Measurements from ENCODE around the gene KDM4B. TPM values are rescaled to one million over a fixed set of nuclear protein-coding genes. Genes with fewer than 3 reads are reported as not detected.

KDM4B gene
- total and polyA plus RNA-seq, 2 of the 8 experiments (the other 6 are each of a cell fraction or from before 2014, with no cell fraction given): 12.0 to 31.9 TPM

DNA sequence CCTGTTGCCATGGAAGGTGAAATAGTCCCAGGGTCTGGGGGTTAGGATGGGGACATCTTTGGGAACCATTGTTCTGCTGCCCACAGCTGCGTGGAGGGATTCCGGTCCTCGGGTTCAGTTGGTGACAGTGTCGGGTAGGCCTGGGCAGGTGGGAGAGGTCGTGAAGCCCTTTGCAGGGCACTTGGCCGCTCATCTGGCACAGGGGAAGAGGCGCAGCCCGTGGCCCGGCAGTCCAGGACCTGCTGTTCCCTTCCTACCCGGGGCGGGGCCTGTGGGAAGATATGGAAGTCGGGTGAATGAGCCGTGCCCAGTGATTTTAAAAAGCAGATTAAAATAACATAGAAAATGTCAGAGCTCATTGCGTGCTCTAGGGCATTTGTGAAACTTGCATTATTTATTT, 44.8 kb downstream of the KDM4B start (continued):
- TF ChIP-seq CHD1 (IDR thresholded peaks at IDR 0.05; ENCODE audit: low read depth, low read length) (no peak), USF2 (IDR thresholded peaks at IDR 0.05; ENCODE audit: low read length) (no peak), TEAD4 (IDR thresholded peaks at IDR 0.05; ENCODE audit: low read depth, low read length) (no peak), CEBPB (IDR thresholded peaks at IDR 0.05; ENCODE audit: low read depth, low read length) (no peak), POLR2A (IDR thresholded peaks at IDR 0.05; ENCODE audit: control extremely low read depth in 1 of 2, low read depth in 2 of 2, low read length in 2 of 2) (no peak), NANOG (IDR thresholded peaks at IDR 0.05; ENCODE audit: insufficient read depth, low read depth, low read length, poor library complexity, severe bottlenecking) (no peak)
